ENCODE data around the gene CBFB.
"Not testable (repeated sequence)": the region's sequence is repeated elsewhere in the genome, so short reads cannot be mapped to it uniquely, and the experiment has no call there.

Gene CBFB

GRCh38 chr16:67114793-67115192 lies 85.8 kb downstream of the CBFB start:
- H3K27ac Mint-ChIP-seq, result no peak overlapping the region

GRCh38 chr16:67115639-67116038 lies 86.7 kb downstream of the CBFB start:
- Mint-ChIP-seq H3K4me1 (peaks cover 25% of the 10 kb centered on the region), H3K27ac (no peak overlapping the region), H3K4me3 (no peak overlapping the region), H3K9me3 (no peaks in the 10 kb centered on the region), H3K27me3 (no peaks in the 10 kb centered on the region)
- no peak for ATAC-seq
- no peak for DNase-seq

More at GRCh38 chr16:67114793-67115192, 85.8 kb downstream of the CBFB start:
- no peak for ATAC-seq
- no peaks in the 10 kb centered on the region for H3K27me3 Mint-ChIP-seq
- DNase-seq, result no peak
- peaks cover 28% of the 10 kb centered on the region for H3K4me1 Mint-ChIP-seq
- H3K4me3 Mint-ChIP-seq, result no peak overlapping the region
- H3K9me3 Mint-ChIP-seq, result no peaks in the 10 kb centered on the region

- ATAC-seq, result no peak
- Mint-ChIP-seq H3K27me3 (no peaks in the 10 kb centered on the region), H3K9me3 (no peaks in the 10 kb centered on the region), H3K4me3 (no peak overlapping the region), H3K27ac (peak overlapping the region; percentile 17 to 60), H3K4me1 (peaks cover 15% of the 10 kb centered on the region)
- no peak for DNase-seq
These were observed 87.7 kb downstream of the CBFB start for GRCh38 chr16:67116388-67117311.

- no peak overlapping the region for H3K27ac Mint-ChIP-seq
- H3K27me3 Mint-ChIP-seq, result no peaks in the 10 kb centered on the region
These were observed 88.8 kb downstream of the CBFB start for GRCh38 chr16:67117716-67118115.

DNA sequence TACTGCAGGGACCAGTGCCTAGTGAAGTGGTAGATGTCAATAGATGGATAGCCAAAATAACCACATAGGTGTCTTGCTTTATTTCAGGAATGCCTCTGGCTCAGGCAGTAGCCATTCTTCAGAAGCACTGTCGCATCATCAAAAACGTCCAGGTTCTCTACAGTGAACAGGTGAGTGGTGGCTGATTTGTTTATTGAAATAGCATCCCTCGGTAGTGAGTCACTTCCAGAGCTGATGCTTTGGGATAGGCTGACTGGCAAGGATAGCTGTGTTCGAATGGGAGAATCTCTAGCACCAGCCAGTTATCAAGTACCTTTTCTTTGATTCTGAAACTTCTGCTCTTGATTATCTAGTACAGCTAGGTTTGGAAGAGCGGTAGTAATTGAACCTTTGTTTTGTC lies 91.1 kb downstream of the CBFB start:
- Mint-ChIP-seq H3K4me1 (no peaks in the 10 kb centered on the region), H3K4me3 (no peak overlapping the region), H3K27me3 (no peaks in the 10 kb centered on the region), H3K27ac (no peak overlapping the region), H3K9me3 (no peaks in the 10 kb centered on the region)
- ATAC-seq (no peak), DNase-seq (no peak)

More at GRCh38 chr16:67117716-67118115, 88.8 kb downstream of the CBFB start:
- no peak overlapping the region for H3K4me3 Mint-ChIP-seq
- H3K9me3 Mint-ChIP-seq, result no peaks in the 10 kb centered on the region
- peaks cover 4% of the 10 kb centered on the region for H3K4me1 Mint-ChIP-seq
- ATAC-seq (no peak), DNase-seq (no peak)

DNA sequence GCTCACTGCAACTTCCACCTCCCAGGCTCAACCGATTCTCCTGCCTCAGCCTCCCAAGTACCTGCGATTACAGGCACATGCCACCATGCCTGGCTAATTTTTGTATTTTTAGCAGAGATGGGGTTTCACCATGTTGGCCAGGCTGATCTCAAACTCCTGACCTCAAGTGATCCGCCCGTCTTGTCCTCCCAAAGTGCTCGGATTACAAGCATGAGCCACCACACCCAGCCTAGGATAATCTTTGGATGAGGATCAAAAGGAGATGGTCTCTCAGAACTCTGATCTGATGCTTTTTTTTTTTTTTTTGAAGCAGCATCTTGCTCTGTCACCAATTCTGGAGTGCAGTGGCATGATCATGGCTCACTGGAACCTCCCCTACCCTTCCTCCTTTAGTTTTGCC lies 93.8 kb downstream of the CBFB start:
- ATAC-seq, H3K4me3 Mint-ChIP-seq, DNase-seq, H3K27me3 Mint-ChIP-seq, H3K27ac Mint-ChIP-seq, H3K4me1 Mint-ChIP-seq, H3K9me3 Mint-ChIP-seq: not testable (repeated sequence)

GRCh38 chr16:67128417-67128816 lies 99.5 kb downstream of the CBFB start:
- Mint-ChIP-seq H3K9me3 (no peaks in the 10 kb centered on the region), H3K4me1 (no peaks in the 10 kb centered on the region), H3K4me3 (no peak overlapping the region), H3K27me3 (no peaks in the 10 kb centered on the region), H3K27ac (no peak overlapping the region)
- DNase-seq (no peak), ATAC-seq (no peak)

DNA sequence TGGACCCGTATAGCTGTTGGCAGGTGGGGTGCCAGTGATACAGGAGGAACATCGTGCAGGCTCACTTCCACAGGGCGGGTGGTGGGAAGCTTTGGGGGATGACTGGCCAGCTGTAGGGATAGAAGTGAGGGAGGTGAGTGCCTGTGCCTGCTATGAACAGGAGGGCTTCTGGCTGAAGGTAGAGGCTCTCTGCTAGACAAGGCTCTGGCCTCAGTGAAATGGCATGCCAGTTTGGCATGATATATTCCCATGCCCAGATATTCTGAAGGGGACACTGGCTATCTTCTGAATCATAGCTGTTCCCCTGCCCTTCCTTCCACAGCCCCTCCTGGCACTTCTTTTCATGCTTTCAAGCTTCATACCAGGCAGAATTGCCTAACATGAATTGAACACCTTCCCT lies 99.9 kb downstream of the CBFB start:
- Mint-ChIP-seq H3K27ac (no peak overlapping the region), H3K4me1 (no peaks in the 10 kb centered on the region), H3K4me3 (no peak overlapping the region), H3K9me3 (no peaks in the 10 kb centered on the region), H3K27me3 (no peaks in the 10 kb centered on the region)
- no peak for DNase-seq
- ATAC-seq, result no peak

DNA sequence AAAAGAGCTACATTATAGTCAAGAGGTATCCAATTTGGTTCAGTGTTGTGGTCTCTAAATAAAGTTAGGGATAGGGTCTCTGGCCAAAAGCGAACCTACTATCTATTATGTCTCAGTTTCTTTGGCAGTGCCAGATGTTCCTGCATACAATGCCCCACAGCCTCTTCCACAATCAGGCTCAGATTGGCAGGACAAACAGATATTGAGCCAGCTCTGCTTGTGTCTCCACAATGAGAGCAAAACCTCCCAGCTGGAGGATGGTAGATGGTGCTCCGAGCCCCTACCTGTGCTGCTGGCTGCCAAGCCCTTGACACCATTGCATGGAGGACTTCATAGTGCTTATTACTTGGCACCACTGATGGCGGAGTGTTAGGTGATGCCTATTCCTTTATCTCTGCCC lies 100.5 kb downstream of the CBFB start:
- ATAC-seq (no peak), DNase-seq (no peak)
- Mint-ChIP-seq H3K9me3 (no peaks in the 10 kb centered on the region), H3K27me3 (no peaks in the 10 kb centered on the region), H3K4me3 (no peak overlapping the region), H3K4me1 (no peaks in the 10 kb centered on the region), H3K27ac (no peak overlapping the region)

DNA sequence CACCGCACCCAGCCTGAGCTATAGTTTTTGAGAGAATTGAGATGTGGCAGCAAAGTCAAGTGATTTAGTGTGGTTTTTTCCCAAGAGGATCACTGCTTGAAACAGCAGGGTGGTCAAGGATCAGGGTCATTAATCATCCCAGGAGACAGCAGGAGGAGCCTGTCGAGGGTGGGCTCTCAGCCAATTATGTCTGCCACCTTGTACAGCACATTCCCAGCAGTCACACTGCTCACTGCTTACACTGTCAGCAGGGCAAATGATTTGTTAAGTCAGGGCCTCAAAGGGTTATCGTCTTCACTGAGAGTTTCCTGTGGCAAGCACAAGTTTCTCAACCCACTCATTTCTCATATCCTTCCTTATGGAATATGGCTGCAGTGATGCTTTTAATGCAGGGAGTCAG lies 108.7 kb downstream of the CBFB start:
- DNase-seq, result no peak
- H3K27ac Mint-ChIP-seq, result no peak overlapping the region
- no peak for ATAC-seq
- no peaks in the 10 kb centered on the region for H3K4me1 Mint-ChIP-seq
- no peak overlapping the region for H3K4me3 Mint-ChIP-seq
- no peaks in the 10 kb centered on the region for H3K27me3 Mint-ChIP-seq
- H3K9me3 Mint-ChIP-seq, result no peaks in the 10 kb centered on the region

DNA sequence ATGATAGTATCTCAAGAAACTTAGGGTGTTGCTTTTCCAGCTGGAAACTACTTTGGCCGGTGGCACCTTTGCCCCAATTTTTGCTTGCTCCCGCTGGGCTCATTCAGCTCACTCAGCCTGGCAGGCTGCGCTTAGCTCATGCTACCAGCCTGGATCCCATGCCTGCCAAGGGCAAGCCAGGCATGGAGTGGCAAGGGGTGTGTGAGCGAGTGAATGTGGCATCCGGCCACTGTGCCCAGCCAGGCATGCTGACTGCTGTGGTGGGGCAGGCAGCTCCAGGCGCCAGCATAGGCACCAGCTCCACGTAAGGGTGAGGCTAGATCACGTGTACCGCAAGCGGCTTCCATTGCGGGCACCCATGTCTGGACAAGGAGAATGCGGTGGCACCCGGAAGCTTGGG lies 112.4 kb downstream of the CBFB start:
- Mint-ChIP-seq H3K9me3 (no peaks in the 10 kb centered on the region), H3K4me1 (no peaks in the 10 kb centered on the region), H3K27ac (no peak overlapping the region), H3K4me3 (no peak overlapping the region), H3K27me3 (no peaks in the 10 kb centered on the region)
- no peak for ATAC-seq
- DNase-seq, result no peak

DNA sequence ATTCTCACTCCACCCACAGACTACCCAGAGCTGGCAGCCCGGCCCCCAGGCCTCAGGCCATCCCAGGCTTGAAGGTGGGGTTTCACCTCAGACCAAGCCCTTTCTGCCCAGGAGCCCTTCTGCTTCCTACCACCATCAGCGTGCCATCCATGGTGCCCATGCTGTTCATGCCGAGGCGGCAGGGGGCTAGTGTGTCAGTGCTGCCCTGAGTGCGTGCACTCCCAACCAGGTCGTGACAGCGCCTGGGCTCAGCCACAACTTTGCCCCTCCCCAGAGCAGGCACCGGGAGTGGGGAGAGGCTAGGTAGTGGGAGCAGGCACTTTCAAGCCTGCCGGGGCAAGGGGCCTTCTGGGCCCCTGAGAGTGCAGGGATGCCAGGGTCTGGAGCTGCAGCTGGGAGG lies 113.4 kb downstream of the CBFB start:
- Mint-ChIP-seq H3K4me1 (no peaks in the 10 kb centered on the region), H3K27me3 (no peaks in the 10 kb centered on the region), H3K9me3 (no peaks in the 10 kb centered on the region), H3K4me3 (no peak overlapping the region), H3K27ac (no peak overlapping the region)
- ATAC-seq (no peak), DNase-seq (no peak)

DNA sequence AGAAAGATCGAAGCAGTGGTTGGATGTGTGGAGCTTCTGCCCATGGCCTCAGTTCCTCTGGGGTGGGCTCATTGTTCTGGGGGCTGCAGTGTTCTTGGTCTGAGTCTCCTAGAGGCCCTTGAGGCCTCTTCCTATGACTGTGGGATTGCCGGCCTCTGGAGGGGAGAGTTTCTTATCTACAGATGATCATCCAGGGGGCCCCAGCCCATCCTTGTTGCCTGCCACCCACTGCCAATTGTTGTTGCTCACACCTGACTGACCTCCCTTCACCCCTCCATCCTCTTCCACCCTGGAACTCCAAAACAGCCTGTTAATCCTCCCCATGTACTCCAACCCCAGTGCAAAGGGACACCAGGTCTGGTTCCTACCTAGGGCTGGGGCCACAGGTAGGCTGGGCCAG lies 116.0 kb downstream of the CBFB start:
- DNase-seq, result no peak
- no peaks in the 10 kb centered on the region for H3K9me3 Mint-ChIP-seq
- H3K27me3 Mint-ChIP-seq, result peaks cover 13% of the 10 kb centered on the region
- no peak for ATAC-seq
- no peak overlapping the region for H3K4me3 Mint-ChIP-seq
- no peak overlapping the region for H3K27ac Mint-ChIP-seq
- H3K4me1 Mint-ChIP-seq, result peaks cover 6% of the 10 kb centered on the region

DNA sequence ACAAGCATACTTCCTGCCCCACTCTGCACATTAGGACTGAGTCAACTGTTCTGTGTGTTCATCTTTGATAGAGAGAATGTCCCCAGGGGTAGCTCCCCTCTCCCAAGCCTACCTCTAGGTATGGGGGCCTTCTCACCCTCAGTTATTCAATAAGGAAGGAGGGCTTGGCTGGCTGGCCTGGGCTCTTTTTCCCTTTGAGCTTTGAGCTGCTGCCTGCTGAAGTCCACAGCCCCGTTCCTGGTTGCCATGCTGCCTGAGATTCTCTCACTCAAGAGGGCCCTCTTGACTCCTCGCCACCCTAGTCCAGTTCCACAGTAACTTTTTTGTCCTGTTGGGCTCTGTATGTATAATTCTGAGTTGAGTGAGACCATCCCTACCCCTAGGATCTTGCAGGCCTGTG lies 116.8 kb downstream of the CBFB start:
- Mint-ChIP-seq H3K9me3 (no peaks in the 10 kb centered on the region), H3K4me3 (no peak overlapping the region), H3K4me1 (peaks cover 6% of the 10 kb centered on the region), H3K27ac (no peak overlapping the region), H3K27me3 (peaks cover 13% of the 10 kb centered on the region)
- ATAC-seq (no peak), DNase-seq (no peak)

GRCh38 chr16:67146523-67147357 lies 117.8 kb downstream of the CBFB start:
- no peak for DNase-seq
- peak overlapping the region in 1 of 2 donors; percentile 55 for H3K27ac Mint-ChIP-seq
- no peak for ATAC-seq
- H3K4me3 Mint-ChIP-seq, result no peak overlapping the region
- peaks cover 23% of the 10 kb centered on the region for H3K27me3 Mint-ChIP-seq
- peaks cover 16% of the 10 kb centered on the region for H3K4me1 Mint-ChIP-seq
- no peaks in the 10 kb centered on the region for H3K9me3 Mint-ChIP-seq
